Panc1 (cell line): Measurements from ENCODE around the gene OAS3.

Experiments used
- POLR2AphosphoS5 ChIP-seq: IDR thresholded peaks from 2 replicates; pipeline ENCODE4 v1.6.1; 2012; ENCODE audit warnings: mild to moderate bottlenecking, low read depth, low read length, moderate library complexity
- TCF7L2 ChIP-seq: IDR thresholded peaks from 2 replicates; pipeline ENCODE4 v1.6.1; 2011; ENCODE audit warnings: mild to moderate bottlenecking, low read depth, low read length, inconsistent platforms
- TF ChIP-seq, protein P1 (sequence below): fragments of 450-650 bp; IDR thresholded peaks from 2 replicates; pipeline ENCODE4 v1.5.1; 2017; ENCODE audit warnings: mild to moderate bottlenecking

DNA sequence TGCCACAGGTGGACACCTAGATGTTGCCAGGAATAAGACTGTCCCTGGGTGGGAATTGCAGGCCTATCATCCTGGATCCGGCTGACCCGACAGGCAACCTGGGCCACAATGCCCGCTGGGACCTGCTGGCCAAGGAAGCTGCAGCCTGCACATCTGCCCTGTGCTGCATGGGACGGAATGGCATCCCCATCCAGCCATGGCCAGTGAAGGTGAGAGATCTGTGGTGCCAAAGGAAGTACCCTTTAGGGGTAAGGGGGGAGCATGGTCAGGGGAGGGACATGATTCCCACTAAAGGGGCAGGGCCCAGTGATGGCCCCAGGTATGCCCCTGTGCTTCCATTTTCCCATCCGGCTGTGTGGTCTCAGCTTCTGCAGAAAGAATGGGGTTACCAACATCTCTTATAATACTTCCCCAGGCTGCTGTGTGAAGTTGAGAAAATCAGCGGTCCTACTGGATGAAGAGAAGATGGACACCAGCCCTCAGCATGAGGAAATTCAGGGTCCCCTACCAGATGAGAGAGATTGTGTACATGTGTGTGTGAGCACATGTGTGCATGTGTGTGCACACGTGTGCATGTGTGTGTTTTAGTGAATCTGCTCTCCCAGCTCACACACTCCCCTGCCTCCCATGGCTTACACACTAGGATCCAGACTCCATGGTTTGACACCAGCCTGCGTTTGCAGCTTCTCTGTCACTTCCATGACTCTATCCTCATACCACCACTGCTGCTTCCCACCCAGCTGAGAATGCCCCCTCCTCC, 31.5 kb downstream of the OAS3 start:
- TF ChIP-seq, protein P1, sequence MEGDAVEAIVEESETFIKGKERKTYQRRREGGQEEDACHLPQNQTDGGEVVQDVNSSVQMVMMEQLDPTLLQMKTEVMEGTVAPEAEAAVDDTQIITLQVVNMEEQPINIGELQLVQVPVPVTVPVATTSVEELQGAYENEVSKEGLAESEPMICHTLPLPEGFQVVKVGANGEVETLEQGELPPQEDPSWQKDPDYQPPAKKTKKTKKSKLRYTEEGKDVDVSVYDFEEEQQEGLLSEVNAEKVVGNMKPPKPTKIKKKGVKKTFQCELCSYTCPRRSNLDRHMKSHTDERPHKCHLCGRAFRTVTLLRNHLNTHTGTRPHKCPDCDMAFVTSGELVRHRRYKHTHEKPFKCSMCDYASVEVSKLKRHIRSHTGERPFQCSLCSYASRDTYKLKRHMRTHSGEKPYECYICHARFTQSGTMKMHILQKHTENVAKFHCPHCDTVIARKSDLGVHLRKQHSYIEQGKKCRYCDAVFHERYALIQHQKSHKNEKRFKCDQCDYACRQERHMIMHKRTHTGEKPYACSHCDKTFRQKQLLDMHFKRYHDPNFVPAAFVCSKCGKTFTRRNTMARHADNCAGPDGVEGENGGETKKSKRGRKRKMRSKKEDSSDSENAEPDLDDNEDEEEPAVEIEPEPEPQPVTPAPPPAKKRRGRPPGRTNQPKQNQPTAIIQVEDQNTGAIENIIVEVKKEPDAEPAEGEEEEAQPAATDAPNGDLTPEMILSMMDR = no peak
- no peak for TF ChIP-seq POLR2AphosphoS5
- TF ChIP-seq TCF7L2 = no peak
